NCI-H2171 (cell line): ENCODE measurements around the gene VPS51.
"Not testable (repeated sequence)": the region's sequence is repeated elsewhere in the genome, so short reads cannot be mapped to it uniquely, and the experiment has no call there.

ENCODE experiments used
- DNase-seq: peaks from one replicate; lab custom pipeline; 2025; lab: John Stamatoyannopoulos, UW

Gene VPS51

GRCh38 chr11:65107751-65108468 is 11.9 kb downstream of the VPS51 start:
- no peak for DNase-seq

GRCh38 chr11:65108469-65109123 is 12.6 kb downstream of the VPS51 start:
- DNase-seq = no peak

- DNase-seq = no peak
Measured at GRCh38 chr11:65109231-65110198, 13.5 kb downstream of the VPS51 start.

GRCh38 chr11:65110354-65110861 is 14.4 kb downstream of the VPS51 start:
- DNase-seq = peak; percentile 55

GRCh38 chr11:65111159-65111743 is 15.2 kb downstream of the VPS51 start:
- DNase-seq = no peak

- DNase-seq = peak; percentile 90
Measured at GRCh38 chr11:65111744-65112545, 15.9 kb downstream of the VPS51 start, which contains the start of gene TM7SF2. Gene TM7SF2, plus strand, starts transcription at chr11:65111872. Its CDS starts 144 bp downstream, at chr11:65112016.

GRCh38 chr11:65112546-65113360 is 16.7 kb downstream of the VPS51 start:
- DNase-seq = peak; percentile 40

- no peak for DNase-seq
Measured at GRCh38 chr11:65113361-65113756, 17.3 kb downstream of the VPS51 start.

- DNase-seq = no peak
Measured at GRCh38 chr11:65113839-65114238, 17.8 kb downstream of the VPS51 start.

- DNase-seq = no peak
Measured at GRCh38 chr11:65114538-65115171, 18.6 kb downstream of the VPS51 start.

GRCh38 chr11:65115361-65116082 is 19.5 kb downstream of the VPS51 start:
- no peak for DNase-seq

- DNase-seq = no peak
Measured at GRCh38 chr11:65116370-65117205, 20.6 kb downstream of the VPS51 start.

GRCh38 chr11:65117206-65118096 is 21.4 kb downstream of the VPS51 start, which contains the start of gene ZNHIT2:
Gene ZNHIT2, minus strand, starts transcription at chr11:65117701. Its CDS starts 48 bp downstream, at chr11:65117653.
- DNase-seq = peak; percentile 99

- no peak for DNase-seq
Measured at GRCh38 chr11:65118097-65118837, 22.3 kb downstream of the VPS51 start.

GRCh38 chr11:65118891-65119669 is 23.1 kb downstream of the VPS51 start:
- DNase-seq = not testable (repeated sequence)
